HepG2 (cell line): ENCODE measurements around the gene KCNJ14. TPM values are rescaled to one million over a fixed set of nuclear protein-coding genes. Genes with fewer than 3 reads are reported as not detected.
A peak's percentile ranks its signal among the peaks of the same experiment; 100 is the strongest.

Source experiments
- CBX5 ChIP-seq: sonication (generic); formaldehyde crosslinking; IDR thresholded peaks from 2 replicates; pipeline ENCODE4 v1.4.0; 2020; ENCODE audit warnings: missing genetic modification reagents, borderline replicate concordance
- CEBPG ChIP-seq: IDR thresholded peaks from 2 replicates; pipeline ENCODE4 v1.6.1; 2016
- GATAD1 ChIP-seq: IDR thresholded peaks from 2 replicates; pipeline ENCODE4 v1.6.1; 2016; ENCODE audit warnings: missing genetic modification reagents, missing compliant biosample characterization
- GPN1 ChIP-seq: sonication (generic); formaldehyde crosslinking; IDR thresholded peaks from 2 replicates; pipeline ENCODE4 v1.5.1; 2020; ENCODE audit warnings: missing genetic modification reagents, borderline replicate concordance
- NR1H2 ChIP-seq: sonication (generic); formaldehyde crosslinking; IDR thresholded peaks from 2 replicates; pipeline ENCODE4 v1.8.1; 2022; ENCODE audit warnings: low read depth, missing genetic modification reagents, borderline replicate concordance
- PRDM10 ChIP-seq: sonication (generic); formaldehyde crosslinking; IDR thresholded peaks from 2 replicates; pipeline ENCODE4 v1.4.0; 2020; ENCODE audit warnings: low read depth, missing genetic modification reagents
- RARG ChIP-seq: sonication (generic); formaldehyde crosslinking; IDR thresholded peaks from 2 replicates; pipeline ENCODE4 v1.4.0; 2020; ENCODE audit warnings: low read depth, mild to moderate bottlenecking, missing genetic modification reagents
- SALL2 ChIP-seq: sonication (generic); formaldehyde crosslinking; IDR thresholded peaks from 2 replicates; pipeline ENCODE4 v1.8.1; 2023; ENCODE audit warnings: mild to moderate bottlenecking, missing genetic modification reagents, inconsistent platforms
- THAP11 ChIP-seq: IDR thresholded peaks from 2 replicates; pipeline ENCODE4 v1.6.1; 2016; ENCODE audit warnings: missing biosample characterization, missing genetic modification reagents
- ZNF263 ChIP-seq: sonication (generic); formaldehyde crosslinking; IDR thresholded peaks from 2 replicates; pipeline ENCODE4 v1.4.0; 2020; ENCODE audit warnings: missing genetic modification reagents
- ZNF816 ChIP-seq: sonication (generic); formaldehyde crosslinking; IDR thresholded peaks from 2 replicates; pipeline ENCODE4 v1.8.0; 2022; ENCODE audit warnings: missing genetic modification reagents, mild to moderate bottlenecking, borderline replicate concordance
- ZSCAN30 ChIP-seq: sonication (generic); formaldehyde crosslinking; IDR thresholded peaks from 2 replicates; pipeline ENCODE4 v1.5.0; 2020; ENCODE audit warnings: mild to moderate bottlenecking, missing genetic modification reagents
- ZSCAN31 ChIP-seq: sonication (generic); formaldehyde crosslinking; IDR thresholded peaks from 2 replicates; pipeline ENCODE4 v1.5.0; 2020; ENCODE audit warnings: low read depth, mild to moderate bottlenecking, missing genetic modification reagents
- polyA plus RNA-seq, 8 experiments: library from polyadenylated mRNA; depleted of rRNA in 3 of 8; stranded (reverse) in 7 of 8; unstranded in 1 of 8; fragments of >200 nt; fragmentation: Illumina TruSeq in 4 of 8; extraction: Trizol in 4 of 8; gene quantifications; 2 replicates each; pipeline versions ENCODE4 v1.2.1 to v1.2.3, GENCODE V29; 2011 to 2016; ENCODE audit warnings: low read depth in 4 of 8, missing spikeins in 1 of 8, mixed read lengths in 1 of 8; ENCODE audit not compliant: insufficient read depth in 1 of 8
- total RNA-seq, 5 experiments: library from RNA; depleted of rRNA; stranded (reverse); fragments of >200 nt; fragmentation: Illumina TruSeq; extraction: Trizol; gene quantifications; 2 replicates each; pipeline ENCODE4 v1.2.3, GENCODE V29; 2016; ENCODE audit warnings: low read depth in 1 of 5
- TF ChIP-seq, protein P1 (sequence below): sonication (generic); formaldehyde crosslinking; IDR thresholded peaks from 2 replicates; pipeline ENCODE4 v1.4.0; 2020; ENCODE audit warnings: missing genetic modification reagents
- TF ChIP-seq, protein P2 (sequence below): sonication (generic); formaldehyde crosslinking; IDR thresholded peaks from 2 replicates; pipeline ENCODE4 v1.5.0; 2020; ENCODE audit warnings: mild to moderate bottlenecking, missing genetic modification reagents
- TF ChIP-seq, protein P3 (sequence below): sonication (generic); formaldehyde crosslinking; IDR thresholded peaks from 2 replicates; pipeline ENCODE4 v1.4.0; 2020; ENCODE audit warnings: missing genetic modification reagents, mild to moderate bottlenecking, borderline replicate concordance
- TF ChIP-seq, protein P4 (sequence below): sonication (generic); formaldehyde crosslinking; IDR thresholded peaks from 2 replicates; pipeline ENCODE4 v1.8.1; 2023; ENCODE audit warnings: mild to moderate bottlenecking, inconsistent platforms, moderate library complexity, missing genetic modification reagents, borderline replicate concordance

The KCNJ14 gene
- total and polyA plus RNA-seq, 2 of the 13 experiments (the other 11 are each of a cell fraction or from before 2014, with no cell fraction given): 0.20 to 0.51 TPM

- TF ChIP-seq, protein P1, sequence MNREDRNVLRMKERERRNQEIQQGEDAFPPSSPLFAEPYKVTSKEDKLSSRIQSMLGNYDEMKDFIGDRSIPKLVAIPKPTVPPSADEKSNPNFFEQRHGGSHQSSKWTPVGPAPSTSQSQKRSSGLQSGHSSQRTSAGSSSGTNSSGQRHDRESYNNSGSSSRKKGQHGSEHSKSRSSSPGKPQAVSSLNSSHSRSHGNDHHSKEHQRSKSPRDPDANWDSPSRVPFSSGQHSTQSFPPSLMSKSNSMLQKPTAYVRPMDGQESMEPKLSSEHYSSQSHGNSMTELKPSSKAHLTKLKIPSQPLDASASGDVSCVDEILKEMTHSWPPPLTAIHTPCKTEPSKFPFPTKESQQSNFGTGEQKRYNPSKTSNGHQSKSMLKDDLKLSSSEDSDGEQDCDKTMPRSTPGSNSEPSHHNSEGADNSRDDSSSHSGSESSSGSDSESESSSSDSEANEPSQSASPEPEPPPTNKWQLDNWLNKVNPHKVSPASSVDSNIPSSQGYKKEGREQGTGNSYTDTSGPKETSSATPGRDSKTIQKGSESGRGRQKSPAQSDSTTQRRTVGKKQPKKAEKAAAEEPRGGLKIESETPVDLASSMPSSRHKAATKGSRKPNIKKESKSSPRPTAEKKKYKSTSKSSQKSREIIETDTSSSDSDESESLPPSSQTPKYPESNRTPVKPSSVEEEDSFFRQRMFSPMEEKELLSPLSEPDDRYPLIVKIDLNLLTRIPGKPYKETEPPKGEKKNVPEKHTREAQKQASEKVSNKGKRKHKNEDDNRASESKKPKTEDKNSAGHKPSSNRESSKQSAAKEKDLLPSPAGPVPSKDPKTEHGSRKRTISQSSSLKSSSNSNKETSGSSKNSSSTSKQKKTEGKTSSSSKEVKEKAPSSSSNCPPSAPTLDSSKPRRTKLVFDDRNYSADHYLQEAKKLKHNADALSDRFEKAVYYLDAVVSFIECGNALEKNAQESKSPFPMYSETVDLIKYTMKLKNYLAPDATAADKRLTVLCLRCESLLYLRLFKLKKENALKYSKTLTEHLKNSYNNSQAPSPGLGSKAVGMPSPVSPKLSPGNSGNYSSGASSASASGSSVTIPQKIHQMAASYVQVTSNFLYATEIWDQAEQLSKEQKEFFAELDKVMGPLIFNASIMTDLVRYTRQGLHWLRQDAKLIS: no peak
- no peak for TF ChIP-seq ZSCAN30 (CRISPR knock-in tag)
- TF ChIP-seq ZNF263: no peak
- 0 out of 2 replicates have a peak, but pooled peaks have one; percentile 32 for TF ChIP-seq ZSCAN31 (CRISPR knock-in tag)
- TF ChIP-seq PRDM10 (CRISPR knock-in tag): no peak
- TF ChIP-seq SALL2 (CRISPR knock-in tag): no peak
- TF ChIP-seq, protein P2, sequence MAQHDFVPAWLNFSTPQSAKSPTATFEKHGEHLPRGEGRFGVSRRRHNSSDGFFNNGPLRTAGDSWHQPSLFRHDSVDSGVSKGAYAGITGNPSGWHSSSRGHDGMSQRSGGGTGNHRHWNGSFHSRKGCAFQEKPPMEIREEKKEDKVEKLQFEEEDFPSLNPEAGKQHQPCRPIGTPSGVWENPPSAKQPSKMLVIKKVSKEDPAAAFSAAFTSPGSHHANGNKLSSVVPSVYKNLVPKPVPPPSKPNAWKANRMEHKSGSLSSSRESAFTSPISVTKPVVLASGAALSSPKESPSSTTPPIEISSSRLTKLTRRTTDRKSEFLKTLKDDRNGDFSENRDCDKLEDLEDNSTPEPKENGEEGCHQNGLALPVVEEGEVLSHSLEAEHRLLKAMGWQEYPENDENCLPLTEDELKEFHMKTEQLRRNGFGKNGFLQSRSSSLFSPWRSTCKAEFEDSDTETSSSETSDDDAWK: no peak
- TF ChIP-seq CBX5 (CRISPR knock-in tag): no peak
- TF ChIP-seq, protein P3, sequence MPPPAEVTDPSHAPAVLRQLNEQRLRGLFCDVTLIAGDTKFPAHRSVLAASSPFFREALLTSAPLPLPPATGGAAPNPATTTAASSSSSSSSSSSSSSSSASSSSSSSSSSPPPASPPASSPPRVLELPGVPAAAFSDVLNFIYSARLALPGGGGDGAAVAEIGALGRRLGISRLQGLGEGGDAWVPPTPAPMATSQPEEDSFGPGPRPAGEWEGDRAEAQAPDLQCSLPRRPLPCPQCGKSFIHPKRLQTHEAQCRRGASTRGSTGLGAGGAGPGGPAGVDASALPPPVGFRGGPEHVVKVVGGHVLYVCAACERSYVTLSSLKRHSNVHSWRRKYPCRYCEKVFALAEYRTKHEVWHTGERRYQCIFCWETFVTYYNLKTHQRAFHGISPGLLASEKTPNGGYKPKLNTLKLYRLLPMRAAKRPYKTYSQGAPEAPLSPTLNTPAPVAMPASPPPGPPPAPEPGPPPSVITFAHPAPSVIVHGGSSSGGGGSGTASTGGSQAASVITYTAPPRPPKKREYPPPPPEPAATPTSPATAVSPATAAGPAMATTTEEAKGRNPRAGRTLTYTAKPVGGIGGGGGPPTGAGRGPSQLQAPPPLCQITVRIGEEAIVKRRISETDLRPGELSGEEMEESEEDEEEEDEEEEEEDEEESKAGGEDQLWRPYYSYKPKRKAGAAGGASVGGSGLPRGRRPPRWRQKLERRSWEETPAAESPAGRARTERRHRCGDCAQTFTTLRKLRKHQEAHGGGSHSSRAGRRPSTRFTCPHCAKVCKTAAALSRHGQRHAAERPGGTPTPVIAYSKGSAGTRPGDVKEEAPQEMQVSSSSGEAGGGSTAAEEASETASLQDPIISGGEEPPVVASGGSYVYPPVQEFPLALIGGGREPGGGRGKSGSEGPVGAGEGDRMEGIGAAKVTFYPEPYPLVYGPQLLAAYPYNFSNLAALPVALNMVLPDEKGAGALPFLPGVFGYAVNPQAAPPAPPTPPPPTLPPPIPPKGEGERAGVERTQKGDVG (CRISPR knock-in tag): no peak
- no peak for TF ChIP-seq GPN1 (CRISPR knock-in tag)
- TF ChIP-seq, protein P4, sequence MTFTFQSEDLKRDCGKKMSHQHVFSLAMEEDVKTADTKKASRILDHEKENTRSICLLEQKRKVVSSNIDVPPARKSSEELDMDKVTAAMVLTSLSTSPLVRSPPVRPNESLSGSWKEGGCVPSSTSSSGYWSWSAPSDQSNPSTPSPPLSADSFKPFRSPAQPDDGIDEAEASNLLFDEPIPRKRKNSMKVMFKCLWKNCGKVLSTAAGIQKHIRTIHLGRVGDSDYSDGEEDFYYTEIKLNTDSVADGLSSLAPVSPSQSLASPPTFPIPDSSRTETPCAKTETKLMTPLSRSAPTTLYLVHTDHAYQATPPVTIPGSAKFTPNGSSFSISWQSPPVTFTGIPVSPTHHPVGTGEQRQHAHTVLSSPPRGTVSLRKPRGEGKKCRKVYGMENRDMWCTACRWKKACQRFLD: no peak
- TF ChIP-seq GATAD1 (CRISPR knock-in tag): no peak
- TF ChIP-seq RARG (CRISPR knock-in tag): no peak
- no peak for TF ChIP-seq NR1H2 (CRISPR knock-in tag)
- TF ChIP-seq ZNF816 (CRISPR knock-in tag): no peak
- 0 out of 2 replicates have a peak, but pooled peaks have one; percentile 27 for TF ChIP-seq THAP11
- TF ChIP-seq CEBPG (CRISPR knock-in tag): no peak
Observed at GRCh38 chr19:48487544-48487943, 32.2 kb downstream of the KCNJ14 start (continued).
